K562 (cell line): Measurements from ENCODE around the gene SENP3. TPM values are rescaled to one million over a fixed set of nuclear protein-coding genes. Genes with fewer than 3 reads are reported as not detected.

Source experiments
- HSF4 ChIP-seq: fragments of 250-450 bp; sonication (Bioruptor Pico); IDR thresholded peaks from 2 replicates; pipeline ENCODE4 v2.1.2; 2022; ENCODE audit warnings: mild to moderate bottlenecking, moderate library complexity, borderline replicate concordance
- LARP7 ChIP-seq: fragments of 450-650 bp; IDR thresholded peaks from 2 replicates; pipeline ENCODE4 v1.6.1; 2016
- NFE2L1 ChIP-seq: fragments of 450-650 bp; IDR thresholded peaks from 2 replicates; pipeline ENCODE4 v1.6.1; 2016; ENCODE audit warnings: missing genetic modification characterization, low read depth, mild to moderate bottlenecking, missing compliant biosample characterization, moderate library complexity, borderline replicate concordance
- PHF21A ChIP-seq: fragments of 450-650 bp; IDR thresholded peaks from 2 replicates; pipeline ENCODE4 v1.6.1; 2017; ENCODE audit warnings: low read depth, borderline replicate concordance
- ZNF12 ChIP-seq: sonication (generic); formaldehyde crosslinking; IDR thresholded peaks from 2 replicates; pipeline ENCODE4 v1.4.0; 2020; ENCODE audit warnings: mild to moderate bottlenecking, missing genetic modification reagents
- ZNF586 ChIP-seq: fragments of 450-650 bp; formaldehyde crosslinking; conservative IDR thresholded peaks from 2 replicates; pipeline ENCODE4 v1.4.0; 2020; ENCODE audit warnings: mild to moderate bottlenecking, moderate library complexity
- polyA plus RNA-seq, 8 experiments: library from polyadenylated mRNA; depleted of rRNA in 4 of 8; stranded (reverse) in 5 of 8; unstranded in 3 of 8; fragments of >200 nt; fragmentation: Nextera tagmentation in 2 of 8; fragmentation: Illumina TruSeq in 1 of 8; extraction: Ambion mirVana in 2 of 8; extraction: Trizol in 1 of 8; gene quantifications; 2 replicates each; pipeline versions ENCODE4 v1.2.1 to v1.2.3, GENCODE V29; 2011 to 2014; ENCODE audit warnings: inconsistent platforms in 1 of 8, missing spikeins in 1 of 8
- total RNA-seq, 7 experiments: library from RNA; depleted of rRNA in 6 of 7; stranded (reverse); fragments of >200 nt in 6 of 7; fragmentation: Illumina TruSeq in 2 of 7; extraction: Trizol in 2 of 7; gene quantifications; 2 replicates each; pipeline versions ENCODE4 v1.2.1 to v1.2.3, GENCODE V29; 2011 to 2021; ENCODE audit warnings: low replicate concordance in 1 of 7
- TF ChIP-seq, protein P1 (sequence below): fragments of 250-450 bp; sonication (Bioruptor Pico); IDR thresholded peaks from 2 replicates; pipeline ENCODE4 v1.8.0; 2022; ENCODE audit warnings: inconsistent platforms
- TF ChIP-seq, protein P2 (sequence below): fragments of 450-650 bp; IDR thresholded peaks from 2 replicates; pipeline ENCODE4 v1.6.1; 2018; ENCODE audit not compliant: partially characterized antibody
- TF ChIP-seq, protein P3 (sequence below): fragments of 200-600 bp; sonication (generic); IDR thresholded peaks from one replicate; pipeline ENCODE4 v1.6.1; 2012; ENCODE audit warnings: mild to moderate bottlenecking, low read depth, low read length, inconsistent platforms

SENP3 gene
- total and polyA plus RNA-seq, 9 of the 15 experiments (the other 6 are each of a cell fraction or from before 2014, with no cell fraction given) = 0.63 to 102 (median 78.8) TPM

DNA sequence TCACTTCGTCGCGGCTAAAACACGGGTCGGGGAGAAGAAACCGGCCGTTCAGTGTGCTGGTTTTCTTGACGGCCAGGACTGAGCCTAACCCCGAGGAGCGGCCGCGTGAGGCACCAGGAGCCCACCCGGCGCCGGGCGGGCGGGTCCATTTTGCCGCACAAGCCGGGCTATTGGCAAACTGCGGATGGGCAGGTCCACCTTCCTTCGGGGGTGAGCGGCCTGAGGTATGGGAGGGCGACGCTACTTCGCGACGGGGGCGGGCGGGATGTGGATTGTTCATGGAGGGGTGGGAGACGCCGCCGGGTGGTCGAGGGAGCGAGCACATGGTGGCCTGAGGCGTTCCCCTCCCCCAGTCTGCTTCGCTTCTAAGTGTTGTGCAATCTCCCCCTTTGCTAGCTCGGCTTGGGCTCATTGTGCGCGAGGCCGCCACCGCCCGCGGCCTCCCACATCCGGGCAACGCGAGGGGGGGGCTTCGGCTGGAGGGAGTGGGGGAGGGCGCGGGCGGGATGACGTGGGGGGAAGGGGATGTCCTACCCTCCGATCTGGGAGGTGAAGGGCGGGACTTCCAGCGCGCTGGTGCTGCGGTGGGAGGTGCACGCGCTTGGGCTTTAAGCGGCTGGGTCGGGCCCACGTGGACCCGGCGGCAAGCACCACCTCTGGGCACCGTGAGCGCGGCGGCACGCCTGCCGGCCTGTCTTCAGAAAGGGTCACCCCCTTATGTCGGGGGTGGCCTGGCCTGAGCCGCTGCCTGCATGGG lies 11.8 kb downstream of the SENP3 start (continued):
- TF ChIP-seq, protein P1, sequence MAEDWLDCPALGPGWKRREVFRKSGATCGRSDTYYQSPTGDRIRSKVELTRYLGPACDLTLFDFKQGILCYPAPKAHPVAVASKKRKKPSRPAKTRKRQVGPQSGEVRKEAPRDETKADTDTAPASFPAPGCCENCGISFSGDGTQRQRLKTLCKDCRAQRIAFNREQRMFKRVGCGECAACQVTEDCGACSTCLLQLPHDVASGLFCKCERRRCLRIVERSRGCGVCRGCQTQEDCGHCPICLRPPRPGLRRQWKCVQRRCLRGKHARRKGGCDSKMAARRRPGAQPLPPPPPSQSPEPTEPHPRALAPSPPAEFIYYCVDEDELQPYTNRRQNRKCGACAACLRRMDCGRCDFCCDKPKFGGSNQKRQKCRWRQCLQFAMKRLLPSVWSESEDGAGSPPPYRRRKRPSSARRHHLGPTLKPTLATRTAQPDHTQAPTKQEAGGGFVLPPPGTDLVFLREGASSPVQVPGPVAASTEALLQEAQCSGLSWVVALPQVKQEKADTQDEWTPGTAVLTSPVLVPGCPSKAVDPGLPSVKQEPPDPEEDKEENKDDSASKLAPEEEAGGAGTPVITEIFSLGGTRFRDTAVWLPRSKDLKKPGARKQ (CRISPR knock-in tag) = no peak
- TF ChIP-seq ZNF12 = no peak
- TF ChIP-seq HSF4 (CRISPR knock-in tag) = no peak
- TF ChIP-seq LARP7 = no peak
- TF ChIP-seq, protein P2, sequence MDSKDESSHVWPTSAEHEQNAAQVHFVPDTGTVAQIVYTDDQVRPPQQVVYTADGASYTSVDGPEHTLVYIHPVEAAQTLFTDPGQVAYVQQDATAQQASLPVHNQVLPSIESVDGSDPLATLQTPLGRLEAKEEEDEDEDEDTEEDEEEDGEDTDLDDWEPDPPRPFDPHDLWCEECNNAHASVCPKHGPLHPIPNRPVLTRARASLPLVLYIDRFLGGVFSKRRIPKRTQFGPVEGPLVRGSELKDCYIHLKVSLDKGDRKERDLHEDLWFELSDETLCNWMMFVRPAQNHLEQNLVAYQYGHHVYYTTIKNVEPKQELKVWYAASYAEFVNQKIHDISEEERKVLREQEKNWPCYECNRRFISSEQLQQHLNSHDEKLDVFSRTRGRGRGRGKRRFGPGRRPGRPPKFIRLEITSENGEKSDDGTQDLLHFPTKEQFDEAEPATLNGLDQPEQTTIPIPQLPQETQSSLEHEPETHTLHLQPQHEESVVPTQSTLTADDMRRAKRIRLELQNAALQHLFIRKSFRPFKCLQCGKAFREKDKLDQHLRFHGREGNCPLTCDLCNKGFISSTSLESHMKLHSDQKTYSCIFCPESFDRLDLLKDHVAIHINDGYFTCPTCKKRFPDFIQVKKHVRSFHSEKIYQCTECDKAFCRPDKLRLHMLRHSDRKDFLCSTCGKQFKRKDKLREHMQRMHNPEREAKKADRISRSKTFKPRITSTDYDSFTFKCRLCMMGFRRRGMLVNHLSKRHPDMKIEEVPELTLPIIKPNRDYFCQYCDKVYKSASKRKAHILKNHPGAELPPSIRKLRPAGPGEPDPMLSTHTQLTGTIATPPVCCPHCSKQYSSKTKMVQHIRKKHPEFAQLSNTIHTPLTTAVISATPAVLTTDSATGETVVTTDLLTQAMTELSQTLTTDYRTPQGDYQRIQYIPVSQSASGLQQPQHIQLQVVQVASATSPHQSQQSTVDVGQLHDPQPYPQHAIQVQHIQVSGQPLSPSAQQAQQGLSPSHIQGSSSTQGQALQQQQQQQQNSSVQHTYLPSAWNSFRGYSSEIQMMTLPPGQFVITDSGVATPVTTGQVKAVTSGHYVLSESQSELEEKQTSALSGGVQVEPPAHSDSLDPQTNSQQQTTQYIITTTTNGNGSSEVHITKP = peak; percentile 96
- TF ChIP-seq, protein P3, sequence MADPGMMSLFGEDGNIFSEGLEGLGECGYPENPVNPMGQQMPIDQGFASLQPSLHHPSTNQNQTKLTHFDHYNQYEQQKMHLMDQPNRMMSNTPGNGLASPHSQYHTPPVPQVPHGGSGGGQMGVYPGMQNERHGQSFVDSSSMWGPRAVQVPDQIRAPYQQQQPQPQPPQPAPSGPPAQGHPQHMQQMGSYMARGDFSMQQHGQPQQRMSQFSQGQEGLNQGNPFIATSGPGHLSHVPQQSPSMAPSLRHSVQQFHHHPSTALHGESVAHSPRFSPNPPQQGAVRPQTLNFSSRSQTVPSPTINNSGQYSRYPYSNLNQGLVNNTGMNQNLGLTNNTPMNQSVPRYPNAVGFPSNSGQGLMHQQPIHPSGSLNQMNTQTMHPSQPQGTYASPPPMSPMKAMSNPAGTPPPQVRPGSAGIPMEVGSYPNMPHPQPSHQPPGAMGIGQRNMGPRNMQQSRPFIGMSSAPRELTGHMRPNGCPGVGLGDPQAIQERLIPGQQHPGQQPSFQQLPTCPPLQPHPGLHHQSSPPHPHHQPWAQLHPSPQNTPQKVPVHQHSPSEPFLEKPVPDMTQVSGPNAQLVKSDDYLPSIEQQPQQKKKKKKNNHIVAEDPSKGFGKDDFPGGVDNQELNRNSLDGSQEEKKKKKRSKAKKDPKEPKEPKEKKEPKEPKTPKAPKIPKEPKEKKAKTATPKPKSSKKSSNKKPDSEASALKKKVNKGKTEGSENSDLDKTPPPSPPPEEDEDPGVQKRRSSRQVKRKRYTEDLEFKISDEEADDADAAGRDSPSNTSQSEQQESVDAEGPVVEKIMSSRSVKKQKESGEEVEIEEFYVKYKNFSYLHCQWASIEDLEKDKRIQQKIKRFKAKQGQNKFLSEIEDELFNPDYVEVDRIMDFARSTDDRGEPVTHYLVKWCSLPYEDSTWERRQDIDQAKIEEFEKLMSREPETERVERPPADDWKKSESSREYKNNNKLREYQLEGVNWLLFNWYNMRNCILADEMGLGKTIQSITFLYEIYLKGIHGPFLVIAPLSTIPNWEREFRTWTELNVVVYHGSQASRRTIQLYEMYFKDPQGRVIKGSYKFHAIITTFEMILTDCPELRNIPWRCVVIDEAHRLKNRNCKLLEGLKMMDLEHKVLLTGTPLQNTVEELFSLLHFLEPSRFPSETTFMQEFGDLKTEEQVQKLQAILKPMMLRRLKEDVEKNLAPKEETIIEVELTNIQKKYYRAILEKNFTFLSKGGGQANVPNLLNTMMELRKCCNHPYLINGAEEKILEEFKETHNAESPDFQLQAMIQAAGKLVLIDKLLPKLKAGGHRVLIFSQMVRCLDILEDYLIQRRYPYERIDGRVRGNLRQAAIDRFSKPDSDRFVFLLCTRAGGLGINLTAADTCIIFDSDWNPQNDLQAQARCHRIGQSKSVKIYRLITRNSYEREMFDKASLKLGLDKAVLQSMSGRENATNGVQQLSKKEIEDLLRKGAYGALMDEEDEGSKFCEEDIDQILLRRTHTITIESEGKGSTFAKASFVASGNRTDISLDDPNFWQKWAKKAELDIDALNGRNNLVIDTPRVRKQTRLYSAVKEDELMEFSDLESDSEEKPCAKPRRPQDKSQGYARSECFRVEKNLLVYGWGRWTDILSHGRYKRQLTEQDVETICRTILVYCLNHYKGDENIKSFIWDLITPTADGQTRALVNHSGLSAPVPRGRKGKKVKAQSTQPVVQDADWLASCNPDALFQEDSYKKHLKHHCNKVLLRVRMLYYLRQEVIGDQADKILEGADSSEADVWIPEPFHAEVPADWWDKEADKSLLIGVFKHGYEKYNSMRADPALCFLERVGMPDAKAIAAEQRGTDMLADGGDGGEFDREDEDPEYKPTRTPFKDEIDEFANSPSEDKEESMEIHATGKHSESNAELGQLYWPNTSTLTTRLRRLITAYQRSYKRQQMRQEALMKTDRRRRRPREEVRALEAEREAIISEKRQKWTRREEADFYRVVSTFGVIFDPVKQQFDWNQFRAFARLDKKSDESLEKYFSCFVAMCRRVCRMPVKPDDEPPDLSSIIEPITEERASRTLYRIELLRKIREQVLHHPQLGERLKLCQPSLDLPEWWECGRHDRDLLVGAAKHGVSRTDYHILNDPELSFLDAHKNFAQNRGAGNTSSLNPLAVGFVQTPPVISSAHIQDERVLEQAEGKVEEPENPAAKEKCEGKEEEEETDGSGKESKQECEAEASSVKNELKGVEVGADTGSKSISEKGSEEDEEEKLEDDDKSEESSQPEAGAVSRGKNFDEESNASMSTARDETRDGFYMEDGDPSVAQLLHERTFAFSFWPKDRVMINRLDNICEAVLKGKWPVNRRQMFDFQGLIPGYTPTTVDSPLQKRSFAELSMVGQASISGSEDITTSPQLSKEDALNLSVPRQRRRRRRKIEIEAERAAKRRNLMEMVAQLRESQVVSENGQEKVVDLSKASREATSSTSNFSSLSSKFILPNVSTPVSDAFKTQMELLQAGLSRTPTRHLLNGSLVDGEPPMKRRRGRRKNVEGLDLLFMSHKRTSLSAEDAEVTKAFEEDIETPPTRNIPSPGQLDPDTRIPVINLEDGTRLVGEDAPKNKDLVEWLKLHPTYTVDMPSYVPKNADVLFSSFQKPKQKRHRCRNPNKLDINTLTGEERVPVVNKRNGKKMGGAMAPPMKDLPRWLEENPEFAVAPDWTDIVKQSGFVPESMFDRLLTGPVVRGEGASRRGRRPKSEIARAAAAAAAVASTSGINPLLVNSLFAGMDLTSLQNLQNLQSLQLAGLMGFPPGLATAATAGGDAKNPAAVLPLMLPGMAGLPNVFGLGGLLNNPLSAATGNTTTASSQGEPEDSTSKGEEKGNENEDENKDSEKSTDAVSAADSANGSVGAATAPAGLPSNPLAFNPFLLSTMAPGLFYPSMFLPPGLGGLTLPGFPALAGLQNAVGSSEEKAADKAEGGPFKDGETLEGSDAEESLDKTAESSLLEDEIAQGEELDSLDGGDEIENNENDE = no peak
- no peak for TF ChIP-seq PHF21A
- no peak for TF ChIP-seq ZNF586 (CRISPR knock-in tag)
- TF ChIP-seq NFE2L1 (tag) = no peak
